Stimulated activated effector memory CD8-positive, alpha-beta T cell treated with anti-CD3 and anti-CD28 coated beads, Interleukin-12 subunit alpha, Interleukin-12 subunit beta, amount 100 ng/mL, for 72 hours (primary cell): ENCODE measurements around the gene SERPINA3.
"Not testable (repeated sequence)": the region's sequence is repeated elsewhere in the genome, so short reads cannot be mapped to it uniquely, and the experiment has no call there.

ENCODE experiments used
- ATAC-seq: fragments of 150-1000 bp; cut with Tn5 transposase; 2 replicates; pipeline ENCODE4 v1.10.0; 2021
- DNase-seq, 2 donors: peaks; one replicate each; pipeline ENCODE4 v3.0.0; 2021 to 2022; ENCODE audit warnings: low spot score in 2 of 2
- H3K27ac Mint-ChIP-seq: one replicate; pipeline ENCODE4 v1.8.0; 2022; ENCODE audit warnings: mild to moderate bottlenecking, mixed read lengths
- H3K36me3 Mint-ChIP-seq: one replicate; pipeline ENCODE4 v1.8.0; 2022; ENCODE audit warnings: mild to moderate bottlenecking, mixed read lengths
- H3K4me1 Mint-ChIP-seq: one replicate; pipeline ENCODE4 v1.8.0; 2022; ENCODE audit warnings: mixed read lengths
- H3K4me3 Mint-ChIP-seq: one replicate; pipeline ENCODE4 v1.8.0; 2022; ENCODE audit warnings: mild to moderate bottlenecking, mixed read lengths
- H3K9me3 Mint-ChIP-seq: one replicate; pipeline ENCODE4 v1.8.0; 2022; ENCODE audit warnings: mixed read lengths

SERPINA3 gene

GRCh38 chr14:94596361-94596760, 15.8 kb upstream of the SERPINA3 start:
- no peak overlapping the region for H3K4me3 Mint-ChIP-seq
- no peak overlapping the region for H3K27ac Mint-ChIP-seq
- H3K9me3 Mint-ChIP-seq, result peaks cover 2% of the 10 kb centered on the region
- ATAC-seq (no peak), DNase-seq (no peak)
- no peaks in the 10 kb centered on the region for H3K36me3 Mint-ChIP-seq
- H3K4me1 Mint-ChIP-seq, result no peaks in the 10 kb centered on the region

DNA sequence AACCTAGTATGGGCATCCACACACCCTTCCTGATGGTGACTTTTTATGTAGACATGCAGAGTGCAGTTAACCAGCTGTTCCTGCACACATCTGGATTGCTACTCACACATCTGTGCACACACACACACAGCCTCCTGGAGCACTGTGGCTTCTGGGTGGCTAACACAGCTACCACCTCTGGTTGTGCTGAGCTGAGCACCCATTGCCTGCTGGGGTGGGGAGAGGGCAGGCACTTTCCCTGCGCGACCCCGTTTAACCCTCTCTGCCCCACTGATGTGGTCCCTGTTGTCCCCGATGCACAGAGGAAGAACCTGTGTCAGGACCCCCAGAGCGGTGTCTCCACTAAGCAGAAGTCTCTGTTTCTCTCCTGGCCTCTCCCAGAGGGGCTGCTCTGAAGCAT, 14.4 kb upstream of the SERPINA3 start:
- ATAC-seq (no peak), DNase-seq (no peak)
- H3K4me3 Mint-ChIP-seq, result no peak overlapping the region
- H3K4me1 Mint-ChIP-seq, result no peaks in the 10 kb centered on the region
- H3K36me3 Mint-ChIP-seq, result no peaks in the 10 kb centered on the region
- no peak overlapping the region for H3K27ac Mint-ChIP-seq
- H3K9me3 Mint-ChIP-seq, result no peaks in the 10 kb centered on the region

DNA sequence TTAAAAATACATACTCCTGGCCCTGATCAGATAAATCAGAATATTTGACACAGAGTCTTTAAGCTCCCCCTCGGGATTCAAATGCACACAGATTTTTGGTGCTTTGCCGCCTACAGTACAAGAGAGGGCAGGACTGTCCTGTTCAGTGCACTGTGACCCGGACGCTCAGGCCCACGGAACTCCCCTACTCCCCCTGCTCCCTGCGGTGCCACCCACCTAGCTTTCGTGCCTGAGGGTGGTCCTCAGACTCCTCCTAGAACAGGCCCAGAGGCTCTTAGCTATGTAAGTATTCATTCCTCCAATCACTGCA, 13.7 kb upstream of the SERPINA3 start:
- no peak for ATAC-seq
- no peak for DNase-seq
- Mint-ChIP-seq H3K9me3 (no peaks in the 10 kb centered on the region), H3K36me3 (no peaks in the 10 kb centered on the region), H3K27ac (no peak overlapping the region), H3K4me1 (no peaks in the 10 kb centered on the region), H3K4me3 (no peak overlapping the region)

DNA sequence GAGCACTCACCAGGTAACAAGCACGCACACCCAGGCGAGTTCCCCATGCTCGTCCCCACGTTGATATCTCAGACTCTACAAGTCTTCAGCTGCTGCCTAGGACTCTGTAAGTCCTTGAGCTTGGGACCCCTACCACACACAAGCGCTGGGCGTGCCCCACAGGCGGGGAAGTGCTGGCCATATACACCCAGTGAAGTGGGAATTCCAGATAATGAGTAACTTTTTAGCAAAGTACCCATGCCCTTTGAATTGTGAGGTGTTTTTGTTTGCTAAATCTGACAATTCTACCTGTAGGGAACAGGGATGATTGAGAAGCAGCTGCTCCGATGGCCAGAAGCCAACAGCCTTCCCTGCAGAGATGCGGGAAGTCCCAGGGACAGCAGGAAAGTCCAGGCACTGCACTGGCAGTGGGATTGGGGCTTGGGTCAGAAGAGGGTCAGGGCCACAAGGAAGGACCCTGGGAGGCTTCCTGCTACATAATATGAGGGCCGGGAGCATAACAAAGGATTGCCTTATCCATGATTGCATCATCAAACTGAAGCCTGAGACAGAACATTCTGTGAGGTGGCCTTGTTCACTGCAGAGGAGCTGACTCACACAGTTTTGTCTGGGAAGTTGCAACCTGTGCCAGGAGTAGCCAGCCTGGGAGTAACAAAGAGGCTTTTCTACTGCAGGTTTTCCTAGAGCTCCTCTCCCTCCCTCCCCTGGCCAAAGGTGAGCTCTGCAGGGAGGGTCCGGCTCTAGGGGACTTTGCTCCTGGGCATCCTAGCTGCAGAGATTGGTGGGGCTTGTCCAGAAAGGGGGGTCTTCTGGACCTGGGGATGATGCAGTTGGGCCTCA, 13.2 kb upstream of the SERPINA3 start:
- no peak overlapping the region for H3K27ac Mint-ChIP-seq
- no peak for DNase-seq
- no peak for ATAC-seq
- H3K4me3 Mint-ChIP-seq, result no peak overlapping the region
- H3K4me1 Mint-ChIP-seq, result no peaks in the 10 kb centered on the region
- no peaks in the 10 kb centered on the region for H3K9me3 Mint-ChIP-seq
- no peaks in the 10 kb centered on the region for H3K36me3 Mint-ChIP-seq

DNA sequence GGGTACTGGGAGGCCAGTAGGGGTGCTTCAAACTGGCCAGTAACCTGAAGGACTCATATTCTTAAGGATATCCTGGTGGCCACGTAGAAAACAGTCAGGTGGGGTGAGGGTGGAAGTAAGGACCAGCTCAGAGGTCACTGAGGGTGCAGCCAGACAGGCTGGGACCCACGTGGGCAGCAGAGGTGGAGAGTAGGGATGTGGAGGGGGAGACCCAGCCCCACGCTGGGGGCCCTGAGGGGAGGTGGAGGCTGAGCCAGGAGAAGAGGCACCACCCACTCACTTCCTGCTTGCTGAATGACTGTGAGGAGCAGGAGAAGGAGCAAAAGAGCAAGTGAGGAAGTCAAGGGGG, 12.6 kb upstream of the SERPINA3 start:
- Mint-ChIP-seq H3K27ac (no peak overlapping the region), H3K36me3 (no peaks in the 10 kb centered on the region), H3K4me3 (no peak overlapping the region), H3K4me1 (no peaks in the 10 kb centered on the region), H3K9me3 (no peaks in the 10 kb centered on the region)
- ATAC-seq, result no peak
- no peak for DNase-seq

- ATAC-seq (no peak), DNase-seq (no peak)
- H3K36me3 Mint-ChIP-seq, result no peaks in the 10 kb centered on the region
- no peak overlapping the region for H3K4me3 Mint-ChIP-seq
- H3K9me3 Mint-ChIP-seq, result no peaks in the 10 kb centered on the region
- H3K4me1 Mint-ChIP-seq, result no peaks in the 10 kb centered on the region
- H3K27ac Mint-ChIP-seq, result no peak overlapping the region
These were observed 12.0 kb upstream of the SERPINA3 start for GRCh38 chr14:94600148-94600545.

GRCh38 chr14:94601884-94602391, 10.3 kb upstream of the SERPINA3 start:
- Mint-ChIP-seq H3K9me3 (no peaks in the 10 kb centered on the region), H3K27ac (no peak overlapping the region), H3K4me1 (no peaks in the 10 kb centered on the region), H3K36me3 (no peaks in the 10 kb centered on the region), H3K4me3 (no peak overlapping the region)
- DNase-seq (no peak), ATAC-seq (no peak)

- Mint-ChIP-seq H3K36me3 (no peaks in the 10 kb centered on the region), H3K4me1 (no peaks in the 10 kb centered on the region), H3K4me3 (no peak overlapping the region), H3K9me3 (no peaks in the 10 kb centered on the region), H3K27ac (no peak overlapping the region)
- ATAC-seq (no peak), DNase-seq (no peak)
These were observed 9.5 kb upstream of the SERPINA3 start for GRCh38 chr14:94602722-94603121.

GRCh38 chr14:94605361-94605760, 6.8 kb upstream of the SERPINA3 start:
- Mint-ChIP-seq H3K4me1 (no peaks in the 10 kb centered on the region), H3K36me3 (no peaks in the 10 kb centered on the region), H3K9me3 (no peaks in the 10 kb centered on the region), H3K27ac (no peak overlapping the region), H3K4me3 (no peak overlapping the region)
- ATAC-seq, result no peak
- DNase-seq, result no peak

DNA sequence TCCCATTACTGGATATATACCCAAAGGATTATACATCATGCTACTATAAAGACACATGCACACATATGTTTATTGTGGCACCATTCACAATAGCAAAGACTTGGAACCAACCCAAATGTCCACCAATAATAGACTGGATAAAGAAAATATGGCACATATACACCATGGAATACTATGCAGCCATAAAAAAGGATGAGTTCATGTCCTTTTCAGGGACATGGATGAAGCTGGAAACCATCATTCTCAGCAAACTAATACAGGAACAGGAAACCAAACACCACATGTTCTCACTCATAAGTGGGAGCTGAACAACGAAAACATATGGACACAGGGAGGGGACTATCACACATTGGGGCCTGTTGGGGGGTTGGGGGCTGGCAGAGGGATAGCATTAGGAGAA, 3.2 kb upstream of the SERPINA3 start:
- DNase-seq, H3K36me3 Mint-ChIP-seq, H3K4me3 Mint-ChIP-seq, H3K4me1 Mint-ChIP-seq, H3K9me3 Mint-ChIP-seq, H3K27ac Mint-ChIP-seq, ATAC-seq: not testable (repeated sequence)

- Mint-ChIP-seq H3K36me3 (no peaks in the 10 kb centered on the region), H3K4me3 (no peak overlapping the region), H3K27ac (no peak overlapping the region), H3K4me1 (no peaks in the 10 kb centered on the region), H3K9me3 (peaks cover under 1% of the 10 kb centered on the region)
- DNase-seq, result no peak
- no peak for ATAC-seq
These were observed 1.0 kb upstream of the SERPINA3 start for GRCh38 chr14:94611179-94611578.

DNA sequence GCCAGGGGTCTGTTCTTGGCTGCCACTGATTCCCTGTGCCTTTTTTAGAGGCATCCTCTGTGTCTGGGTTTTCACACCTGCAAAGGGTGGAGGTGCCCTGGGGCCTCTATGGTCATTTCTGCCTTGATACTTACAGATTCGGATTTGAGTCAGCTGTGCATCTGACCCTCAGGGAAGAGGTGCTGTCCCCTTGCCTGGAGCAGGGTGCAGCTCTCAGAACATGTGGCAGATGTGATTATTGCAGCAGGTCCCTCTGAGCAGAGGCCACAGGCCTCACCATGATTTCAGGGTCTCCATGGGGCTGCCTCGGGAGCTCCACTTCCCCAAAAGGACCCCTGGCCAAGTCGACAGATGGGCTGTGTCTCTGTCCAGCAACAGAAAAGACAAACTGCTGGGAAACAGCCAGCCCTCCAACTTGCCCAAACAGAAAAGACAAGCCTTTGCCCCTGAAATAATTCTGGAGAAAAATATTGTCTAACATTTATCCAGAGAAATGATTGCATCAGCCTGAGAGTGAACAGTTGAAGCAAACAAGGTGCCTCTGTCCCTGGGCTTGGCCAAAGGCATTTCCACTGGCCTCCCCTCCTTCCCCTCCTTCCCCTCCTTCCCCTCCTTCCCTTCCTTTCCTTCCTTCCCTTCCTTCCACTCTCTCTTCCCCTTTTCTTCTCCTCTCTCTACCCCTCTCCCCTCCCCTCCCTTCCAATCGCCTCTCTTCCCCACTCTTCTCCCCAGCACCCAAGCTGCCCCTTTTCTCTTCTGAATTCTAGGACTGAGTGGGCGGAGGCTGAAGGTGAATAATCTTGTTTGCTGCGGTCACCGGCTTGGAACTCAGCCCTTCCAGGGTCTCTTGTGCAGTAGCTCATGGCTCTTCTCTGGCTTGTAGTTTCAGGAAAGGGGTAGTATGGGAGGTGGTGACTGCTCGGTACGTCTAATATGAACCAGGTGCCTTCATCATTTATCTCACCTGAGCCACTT, 676 bp downstream of the SERPINA3 start:
- no peak for ATAC-seq
- peaks cover 8% of the 10 kb centered on the region for H3K9me3 Mint-ChIP-seq
- no peaks in the 10 kb centered on the region for H3K36me3 Mint-ChIP-seq
- DNase-seq, result no peak
- no peak overlapping the region for H3K4me3 Mint-ChIP-seq
- no peak overlapping the region for H3K27ac Mint-ChIP-seq
- H3K4me1 Mint-ChIP-seq, result no peaks in the 10 kb centered on the region

GRCh38 chr14:94613720-94614644, 1.8 kb downstream of the SERPINA3 start:
- H3K4me3 Mint-ChIP-seq, result no peak overlapping the region
- H3K36me3 Mint-ChIP-seq, result no peaks in the 10 kb centered on the region
- peaks cover 16% of the 10 kb centered on the region for H3K9me3 Mint-ChIP-seq
- no peaks in the 10 kb centered on the region for H3K4me1 Mint-ChIP-seq
- ATAC-seq, result no peak
- DNase-seq, result no peak
- no peak overlapping the region for H3K27ac Mint-ChIP-seq

DNA sequence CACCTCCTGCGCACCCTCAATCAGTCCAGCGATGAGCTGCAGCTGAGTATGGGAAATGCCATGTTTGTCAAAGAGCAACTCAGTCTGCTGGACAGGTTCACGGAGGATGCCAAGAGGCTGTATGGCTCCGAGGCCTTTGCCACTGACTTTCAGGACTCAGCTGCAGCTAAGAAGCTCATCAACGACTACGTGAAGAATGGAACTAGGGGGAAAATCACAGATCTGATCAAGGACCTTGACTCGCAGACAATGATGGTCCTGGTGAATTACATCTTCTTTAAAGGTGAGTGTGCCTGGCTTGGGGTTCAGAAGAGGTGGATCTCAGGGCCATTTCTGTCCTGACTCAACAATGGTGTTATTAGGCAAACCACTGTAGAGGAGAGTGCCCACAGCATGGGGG, 2.6 kb downstream of the SERPINA3 start:
- Mint-ChIP-seq H3K36me3 (no peaks in the 10 kb centered on the region), H3K4me3 (no peak overlapping the region), H3K27ac (no peak overlapping the region), H3K9me3 (peaks cover 17% of the 10 kb centered on the region), H3K4me1 (no peaks in the 10 kb centered on the region)
- ATAC-seq, result no peak
- DNase-seq, result no peak

- no peaks in the 10 kb centered on the region for H3K4me1 Mint-ChIP-seq
- ATAC-seq, result no peak
- peaks cover 21% of the 10 kb centered on the region for H3K9me3 Mint-ChIP-seq
- DNase-seq, result no peak
- H3K27ac Mint-ChIP-seq, result no peak overlapping the region
- no peak overlapping the region for H3K4me3 Mint-ChIP-seq
- no peaks in the 10 kb centered on the region for H3K36me3 Mint-ChIP-seq
These were observed 3.1 kb downstream of the SERPINA3 start for GRCh38 chr14:94615254-94615653.
